ENCODE data around the gene DND1.
"Not testable (repeated sequence)": the region's sequence is repeated elsewhere in the genome, so short reads cannot be mapped to it uniquely, and the experiment has no call there.

The DND1 gene

GRCh38 chr5:140628711-140629110 lies 44.7 kb downstream of the DND1 start:
- DNase-seq = no peak

- DNase-seq = no peak
Measured at GRCh38 chr5:140627972-140628371, 45.4 kb downstream of the DND1 start.

- not testable (repeated sequence) for DNase-seq
Measured at GRCh38 chr5:140624886-140625285, 48.5 kb downstream of the DND1 start.

DNA sequence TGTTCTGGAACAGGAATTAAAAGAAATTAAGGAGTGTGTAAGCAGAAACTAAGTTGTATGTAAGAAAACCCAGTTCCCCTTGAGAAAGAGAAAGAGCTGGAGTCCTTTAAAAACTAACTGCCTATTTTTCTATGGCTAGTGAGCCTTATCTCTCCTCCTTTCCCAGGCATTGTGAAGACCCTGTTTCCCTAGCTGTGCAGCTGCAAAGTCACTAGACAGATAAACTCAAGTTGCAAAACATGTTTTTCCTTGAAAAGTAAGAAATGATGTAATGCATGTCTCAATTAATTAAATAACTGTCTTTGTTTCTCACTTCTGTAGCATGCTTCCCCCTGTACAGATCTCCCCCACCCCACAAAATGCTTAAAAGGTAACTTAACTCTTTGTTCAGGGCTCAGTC lies 50.3 kb downstream of the DND1 start:
- not testable (repeated sequence) for DNase-seq

GRCh38 chr5:140622301-140622700 lies 51.1 kb downstream of the DND1 start:
- DNase-seq = no peak

All from SHP77 treated with DMSO at 0.1 percent for 48 hours (cell line).